Thymus (tissue), 14 donors: Measurements from ENCODE around the gene ABHD16B. TPM values are rescaled to one million over a fixed set of nuclear protein-coding genes. Genes with fewer than 3 reads are reported as not detected.

ENCODE experiments used
- DNase-seq, 9 donors: peaks; one replicate each; pipeline ENCODE4 v3.0.0-alpha.2; 2013; ENCODE audit warnings: low spot score in 9 of 9, low read depth in 6 of 9, missing footprints in 1 of 9
- H3K27ac ChIP-seq, 2 donors: one replicate each; pipeline ENCODE4 v1.5.1; 2013; ENCODE audit warnings: control low read depth in 1 of 2, low read depth in 1 of 2, low read length in 1 of 2, mild to moderate bottlenecking in 1 of 2, moderate library complexity in 1 of 2
- H3K27me3 ChIP-seq, 2 donors: one replicate each; pipeline ENCODE4 v1.5.1; 2013; ENCODE audit warnings: low read length in 1 of 2; ENCODE audit not compliant: control insufficient read depth in 2 of 2, insufficient read depth in 1 of 2
- H3K36me3 ChIP-seq, 2 donors: one replicate each; pipeline ENCODE4 v1.5.1; 2013; ENCODE audit warnings: low read length in 1 of 2, mild to moderate bottlenecking in 1 of 2, moderate library complexity in 1 of 2; ENCODE audit not compliant: control insufficient read depth in 2 of 2, insufficient read depth in 2 of 2
- H3K4me1 ChIP-seq, 2 donors: one replicate each; pipeline ENCODE4 v1.5.1; 2013; ENCODE audit warnings: low read length in 2 of 2; ENCODE audit not compliant: control insufficient read depth in 2 of 2, insufficient read depth in 2 of 2
- H3K4me3 ChIP-seq, 2 donors: one replicate each; pipeline ENCODE4 v1.5.1; 2013; ENCODE audit warnings: low read length in 2 of 2, control low read depth in 1 of 2, mild to moderate bottlenecking in 1 of 2
- H3K9me3 ChIP-seq, 2 donors: one replicate each; pipeline ENCODE4 v1.5.1; 2013; ENCODE audit warnings: low read length in 1 of 2, mild to moderate bottlenecking in 1 of 2; ENCODE audit not compliant: control insufficient read depth in 2 of 2, insufficient read depth in 1 of 2
- WGBS: extraction: QIAGEN DNeasy Blood & Tissue Kit; methylation state at CpG from one replicate; pipeline ENCODE4 v1.1.7; 2013; 5-methylcytosine and 5-hydroxymethylcytosine counted together
- long read RNA-seq, 10 donors: transcript quantifications; one replicate each; lab custom pipeline, GENCODE V29; 2026
- polyA plus RNA-seq: library from polyadenylated mRNA; stranded (reverse); fragments of 200-250 nt; gene quantifications from one replicate; pipeline ENCODE4 v1.2.3, GENCODE V29; 2013
- total RNA-seq: library from RNA; stranded (reverse); fragments of 120-200 nt; gene quantifications from one replicate; pipeline ENCODE4 v1.2.4, GENCODE V29; 2013
- donor health status: healthy.

ABHD16B gene
- total RNA-seq, result not detected
- 0.57 TPM for polyA plus RNA-seq
- long read RNA-seq, donor 1, result 0 reads
- long read RNA-seq, donor 2, transcript ABHD16B-201 (1 exons, 1,491 nt), result major isoform, 16 of 16 reads
- long read RNA-seq, donor 2, partial matches to known transcripts, result 0 of 16 reads
- long read RNA-seq, donor 2, other reads (novel, unspliced or antisense), result 0 of 16 reads
- long read RNA-seq, donor 3, transcript ABHD16B-201 (1 exons, 1,491 nt), result major isoform, 5 of 5 reads
- long read RNA-seq, donor 3, partial matches to known transcripts, result 0 of 5 reads
- long read RNA-seq, donor 3, other reads (novel, unspliced or antisense), result 0 of 5 reads
- long read RNA-seq, donor 4, transcript ABHD16B-201 (1 exons, 1,491 nt), result major isoform, 5 of 5 reads
- long read RNA-seq, donor 4, partial matches to known transcripts, result 0 of 5 reads
- long read RNA-seq, donor 4, other reads (novel, unspliced or antisense), result 0 of 5 reads
- long read RNA-seq, donor 5, partial matches to known transcripts, result 0 of 2 reads
- long read RNA-seq, donor 5, other reads (novel, unspliced or antisense), result 0 of 2 reads
- long read RNA-seq, donor 6, transcript ABHD16B-201 (1 exons, 1,491 nt), result major isoform, 11 of 11 reads
- long read RNA-seq, donor 6, partial matches to known transcripts, result 0 of 11 reads
- long read RNA-seq, donor 6, other reads (novel, unspliced or antisense), result 0 of 11 reads
- long read RNA-seq, donor 7, partial matches to known transcripts, result 0 of 2 reads
- long read RNA-seq, donor 7, other reads (novel, unspliced or antisense), result 0 of 2 reads
- long read RNA-seq, donor 8, partial matches to known transcripts, result 0 of 4 reads
- long read RNA-seq, donor 8, other reads (novel, unspliced or antisense), result 0 of 4 reads
- long read RNA-seq, donor 9, transcript ABHD16B-201 (1 exons, 1,491 nt), result major isoform, 5 of 5 reads
- long read RNA-seq, donor 9, partial matches to known transcripts, result 0 of 5 reads
- long read RNA-seq, donor 9, other reads (novel, unspliced or antisense), result 0 of 5 reads
- long read RNA-seq, donor 10, transcript ABHD16B-201 (1 exons, 1,491 nt), result major isoform, 5 of 5 reads
- long read RNA-seq, donor 10, partial matches to known transcripts, result 0 of 5 reads
- long read RNA-seq, donor 10, other reads (novel, unspliced or antisense), result 0 of 5 reads

- WGBS, result 97% methylated on average over 59 of the region's 59 CpGs
- Histone ChIP-seq H3K27me3 (peaks cover 0 to 16% of the 10 kb centered on the region in 2 donors), H3K4me3 (no peak within 1 kb of the TSS), H3K4me1 (peaks cover 7 to 36% of the 10 kb centered on the region in 2 donors), H3K36me3 (peaks cover 5 to 18% of the 10 kb centered on the region in 2 donors), H3K9me3 (peaks cover 0 to 3% of the 10 kb centered on the region in 2 donors), H3K27ac (no peak within 1 kb of the TSS)
- no peak for DNase-seq
Measured at GRCh38 chr20:63861365-63861934, at the start of gene ABHD16B. Gene ABHD16B (plus strand): TSS chr20:63861498. CDS start chr20:63861541, 43 bp downstream.

- DNase-seq, result no peak
Measured at GRCh38 chr20:63814891-63815614, 46.2 kb upstream of the ABHD16B start.

GRCh38 chr20:63815615-63816253 lies 45.6 kb upstream of the ABHD16B start:
- no peak overlapping the region for H3K4me3 ChIP-seq
- H3K27me3 ChIP-seq, result peaks cover 0 to 4% of the 10 kb centered on the region in 2 donors
- DNase-seq, result no peak
- no peaks in the 10 kb centered on the region for H3K36me3 ChIP-seq
- no peaks in the 10 kb centered on the region for H3K4me1 ChIP-seq
- peaks cover 2 to 10% of the 10 kb centered on the region in 2 donors for H3K9me3 ChIP-seq
- 98% methylated on average over 14 of the region's 14 CpGs for WGBS
- no peak overlapping the region for H3K27ac ChIP-seq

More at GRCh38 chr20:63814891-63815614, 46.2 kb upstream of the ABHD16B start:
- Histone ChIP-seq H3K36me3 (no peaks in the 10 kb centered on the region), H3K27me3 (peaks cover 0 to 4% of the 10 kb centered on the region in 2 donors), H3K27ac (no peak overlapping the region), H3K4me3 (no peak overlapping the region), H3K9me3 (peaks cover 2 to 10% of the 10 kb centered on the region in 2 donors), H3K4me1 (no peaks in the 10 kb centered on the region)
- WGBS, result 90% methylated on average over 8 of the region's 8 CpGs

GRCh38 chr20:63819224-63819921 lies 41.9 kb upstream of the ABHD16B start:
- Histone ChIP-seq H3K4me1 (no peaks in the 10 kb centered on the region), H3K9me3 (peaks cover 3 to 10% of the 10 kb centered on the region in 2 donors), H3K27ac (no peak overlapping the region), H3K27me3 (peaks cover 3 to 24% of the 10 kb centered on the region in 2 donors), H3K4me3 (no peak overlapping the region), H3K36me3 (no peaks in the 10 kb centered on the region)
- 91% methylated on average over 24 of the region's 24 CpGs for WGBS
- no peak for DNase-seq

GRCh38 chr20:63821811-63822210 lies 39.5 kb upstream of the ABHD16B start:
- H3K4me3 ChIP-seq, result no peak overlapping the region
- H3K36me3 ChIP-seq, result no peaks in the 10 kb centered on the region
- WGBS, result 94% methylated on average over 8 of the region's 8 CpGs
- no peak overlapping the region for H3K27ac ChIP-seq
- H3K27me3 ChIP-seq, result peaks cover 7 to 38% of the 10 kb centered on the region in 2 donors
- peaks cover 0 to 1% of the 10 kb centered on the region in 2 donors for H3K9me3 ChIP-seq
- no peaks in the 10 kb centered on the region for H3K4me1 ChIP-seq
- DNase-seq, result no peak

- 92% methylated on average over 15 of the region's 15 CpGs for WGBS
- no peaks in the 10 kb centered on the region for H3K36me3 ChIP-seq
- peaks cover 9 to 42% of the 10 kb centered on the region in 2 donors for H3K27me3 ChIP-seq
- peaks cover 0 to 1% of the 10 kb centered on the region in 2 donors for H3K9me3 ChIP-seq
- H3K27ac ChIP-seq, result no peak overlapping the region
- no peaks in the 10 kb centered on the region for H3K4me1 ChIP-seq
- no peak overlapping the region for H3K4me3 ChIP-seq
- no peak for DNase-seq
Measured at GRCh38 chr20:63822276-63822696, 39.0 kb upstream of the ABHD16B start.

- no peak overlapping the region for H3K27ac ChIP-seq
- 91% methylated on average over 12 of the region's 12 CpGs for WGBS
- H3K4me3 ChIP-seq, result no peak overlapping the region
- H3K4me1 ChIP-seq, result no peaks in the 10 kb centered on the region
- H3K36me3 ChIP-seq, result no peaks in the 10 kb centered on the region
- DNase-seq, result no peak
- H3K27me3 ChIP-seq, result peaks cover 15 to 51% of the 10 kb centered on the region in 2 donors
- peaks cover 0 to 1% of the 10 kb centered on the region in 2 donors for H3K9me3 ChIP-seq
Measured at GRCh38 chr20:63823691-63824311, 37.5 kb upstream of the ABHD16B start.
